ENCODE data around the gene NDUFS2.

NDUFS2 gene

GRCh38 chr1:161201836-161202712 lies at the start of gene NDUFS2:
NDUFS2 (plus strand) TSS chr1:161202367; CDS start chr1:161202386, 19 bp downstream.
- in situ Hi-C loops (cut with MboI; ENCODE audit: low sequenced_read_pairs): no loop called here
- peaks cover 26% of the 10 kb centered on the region for H3K4me1 ChIP-seq
- peak; percentile 98 to 99 for DNase-seq (ENCODE audit: low spot score in 2 of 2)

DNA sequence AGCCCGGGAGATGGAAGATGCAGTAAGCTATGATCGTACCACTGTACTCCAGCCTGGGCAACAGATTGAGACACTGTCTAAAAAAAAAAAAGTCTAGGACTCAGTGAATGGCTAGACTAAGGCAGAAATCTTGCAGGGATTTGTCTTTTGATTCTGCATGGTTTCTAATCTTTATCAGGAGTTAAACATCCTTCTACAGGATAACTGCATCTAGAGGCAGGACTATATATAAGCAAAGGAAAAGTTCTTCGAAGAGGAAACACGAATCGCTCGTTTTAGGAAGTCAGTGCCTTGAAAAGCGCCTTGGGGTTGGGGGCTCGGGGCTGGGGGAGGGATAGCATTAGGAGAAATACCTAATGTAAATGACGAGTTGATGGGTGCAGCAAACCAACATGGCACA lies 49.0 kb upstream of the NDUFS2 start:
- in situ Hi-C loops (cut with MboI; ENCODE audit: low sequenced_read_pairs): no loop called here
- Histone ChIP-seq H3K4me1 (0 out of 2 replicates have a peak, but pooled peaks cover 4% of the 10 kb centered on the region), H3K4me3 (peak overlapping the region; percentile 81), H3K9me3 (no peaks in the 10 kb centered on the region), H3K36me3 (replicated peaks) (0 out of 2 replicates have a peak, but pooled peaks cover 2% of the 10 kb centered on the region), H3K27me3 (ENCODE audit: low read depth) (no peaks in the 10 kb centered on the region)
- no peak for DNase-seq (ENCODE audit: low spot score in 2 of 2)

More at GRCh38 chr1:161201836-161202712, at the start of gene NDUFS2:
- Histone ChIP-seq H3K9me3 (no peaks in the 10 kb centered on the region), H3K36me3 (replicated peaks) (peaks cover 27% of the 10 kb centered on the region), H3K27me3 (ENCODE audit: low read depth) (no peaks in the 10 kb centered on the region), H3K4me3 (peak within 1 kb of the TSS; percentile 63)

DNA sequence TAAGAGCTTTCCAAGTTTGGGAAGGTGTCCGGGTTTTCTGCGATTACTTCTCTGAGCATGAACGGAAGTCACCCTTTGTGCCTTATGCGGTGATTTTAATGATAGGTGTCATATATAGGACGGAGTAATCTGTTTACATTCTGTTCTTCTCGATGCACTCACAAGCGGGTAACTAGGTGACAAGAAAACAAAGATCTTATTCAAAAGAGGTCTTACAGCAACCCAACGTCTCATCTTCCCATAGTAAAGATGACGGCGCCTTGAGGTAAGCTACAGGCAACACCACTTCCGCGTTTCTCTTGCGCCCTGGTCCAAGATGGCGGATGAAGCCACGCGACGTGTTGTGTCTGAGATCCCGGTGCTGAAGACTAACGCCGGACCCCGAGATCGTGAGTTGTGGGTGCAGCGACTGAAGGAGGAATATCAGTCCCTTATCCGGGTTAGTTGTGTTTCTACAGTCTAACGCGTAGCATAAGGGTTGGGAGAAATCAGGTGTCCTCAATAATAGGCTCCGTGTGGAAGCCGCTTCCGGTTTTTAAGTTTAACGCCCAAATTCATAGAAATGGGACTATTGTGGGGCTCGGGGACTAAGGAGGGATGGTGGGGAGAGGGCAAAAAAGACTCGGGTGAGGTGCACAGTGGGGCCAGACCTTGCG lies 48.4 kb upstream of the NDUFS2 start, which contains the start of gene UFC1:
Gene UFC1 (plus strand): TSS at position 297 of the 656 bp plus-strand sequence. CDS start 20 bp downstream, at position 317.
- Histone ChIP-seq H3K27me3 (ENCODE audit: low read depth) (no peaks in the 10 kb centered on the region), H3K4me1 (peaks cover 5% of the 10 kb centered on the region), H3K4me3 (peak within 1 kb of the TSS; percentile 81), H3K9me3 (no peaks in the 10 kb centered on the region), H3K36me3 (replicated peaks) (0 out of 2 replicates have a peak, but pooled peaks cover 5% of the 10 kb centered on the region)
- DNase-seq (ENCODE audit: low spot score in 2 of 2): peak; percentile 88 to 92
- in situ Hi-C loops (cut with MboI; ENCODE audit: low sequenced_read_pairs): no loop called here

GRCh38 chr1:161157867-161158266 lies 44.3 kb upstream of the NDUFS2 start:
- peaks cover 17% of the 10 kb centered on the region for H3K36me3 ChIP-seq (replicated peaks)
- no peak for DNase-seq (ENCODE audit: low spot score in 2 of 2)

GRCh38 chr1:161158316-161159010 lies 43.7 kb upstream of the NDUFS2 start:
- no peaks in the 10 kb centered on the region; the same call in 1 of the 2 replicates for H3K9me3 ChIP-seq
- DNase-seq (ENCODE audit: low spot score in 2 of 2): no peak
- H3K36me3 ChIP-seq (replicated peaks): peaks cover 17% of the 10 kb centered on the region
- H3K4me3 ChIP-seq: peak overlapping the region; percentile 96
- H3K4me1 ChIP-seq: peaks cover 12% of the 10 kb centered on the region
- no peaks in the 10 kb centered on the region for H3K27me3 ChIP-seq (ENCODE audit: low read depth)
- in situ Hi-C loops (cut with MboI; ENCODE audit: low sequenced_read_pairs): no loop called here

More at GRCh38 chr1:161157867-161158266, 44.3 kb upstream of the NDUFS2 start:
- no peak overlapping the region for H3K4me3 ChIP-seq
- in situ Hi-C loops (cut with MboI; ENCODE audit: low sequenced_read_pairs): no loop called here
- H3K4me1 ChIP-seq: peaks cover 12% of the 10 kb centered on the region
- no peaks in the 10 kb centered on the region for H3K27me3 ChIP-seq (ENCODE audit: low read depth)
- no peaks in the 10 kb centered on the region; the same call in 1 of the 2 replicates for H3K9me3 ChIP-seq

- peak within 1 kb of the TSS; percentile 96 for H3K4me3 ChIP-seq
- H3K36me3 ChIP-seq (replicated peaks): peaks cover 18% of the 10 kb centered on the region
- DNase-seq (ENCODE audit: low spot score in 2 of 2): peak; percentile 89 to 95
- H3K9me3 ChIP-seq: no peaks in the 10 kb centered on the region; the same call in 1 of the 2 replicates
- peaks cover 12% of the 10 kb centered on the region for H3K4me1 ChIP-seq
- in situ Hi-C loops (cut with MboI; ENCODE audit: low sequenced_read_pairs): no loop called here
- H3K27me3 ChIP-seq (ENCODE audit: low read depth): no peaks in the 10 kb centered on the region
These were observed 42.9 kb upstream of the NDUFS2 start, which contains the start of gene USP21 for GRCh38 chr1:161159087-161159912. USP21 (plus strand) TSS chr1:161159500; CDS start chr1:161160641, 1,141 bp downstream.

- in situ Hi-C loops (cut with MboI; ENCODE audit: low sequenced_read_pairs): no loop called here
- Histone ChIP-seq H3K4me1 (peaks cover 8% of the 10 kb centered on the region), H3K9me3 (no peaks in the 10 kb centered on the region; the same call in 1 of the 2 replicates), H3K36me3 (replicated peaks) (peaks cover 24% of the 10 kb centered on the region), H3K27me3 (ENCODE audit: low read depth) (no peaks in the 10 kb centered on the region), H3K4me3 (peak overlapping the region; percentile 96)
- DNase-seq (ENCODE audit: low spot score in 2 of 2): no peak
These were observed 42.3 kb upstream of the NDUFS2 start for GRCh38 chr1:161159913-161160243.

DNA sequence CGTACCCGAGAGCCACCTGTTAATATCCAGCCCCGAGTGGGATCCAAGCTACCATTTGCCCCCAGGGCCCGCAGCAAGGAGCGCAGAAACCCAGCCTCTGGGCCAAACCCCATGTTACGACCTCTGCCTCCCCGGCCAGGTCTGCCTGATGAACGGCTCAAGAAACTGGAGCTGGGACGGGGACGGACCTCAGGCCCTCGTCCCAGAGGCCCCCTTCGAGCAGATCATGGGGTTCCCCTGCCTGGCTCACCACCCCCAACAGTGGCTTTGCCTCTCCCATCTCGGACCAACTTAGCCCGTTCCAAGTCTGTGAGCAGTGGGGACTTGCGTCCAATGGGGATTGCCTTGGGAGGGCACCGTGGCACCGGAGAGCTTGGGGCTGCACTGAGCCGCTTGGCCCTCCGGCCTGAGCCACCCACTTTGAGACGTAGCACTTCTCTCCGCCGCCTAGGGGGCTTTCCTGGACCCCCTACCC lies 41.5 kb upstream of the NDUFS2 start:
- no peak for DNase-seq (ENCODE audit: low spot score in 2 of 2)
- H3K27me3 ChIP-seq (ENCODE audit: low read depth): no peaks in the 10 kb centered on the region
- peaks cover 25% of the 10 kb centered on the region for H3K36me3 ChIP-seq (replicated peaks)
- no peaks in the 10 kb centered on the region; the same call in 1 of the 2 replicates for H3K9me3 ChIP-seq
- in situ Hi-C loops (cut with MboI; ENCODE audit: low sequenced_read_pairs): no loop called here
- H3K4me3 ChIP-seq: no peak overlapping the region
- peaks cover 11% of the 10 kb centered on the region for H3K4me1 ChIP-seq

- DNase-seq (ENCODE audit: low spot score in 2 of 2): no peak
- Histone ChIP-seq H3K4me3 (no peak overlapping the region), H3K36me3 (replicated peaks) (peaks cover 25% of the 10 kb centered on the region), H3K4me1 (peaks cover 11% of the 10 kb centered on the region), H3K27me3 (ENCODE audit: low read depth) (no peaks in the 10 kb centered on the region), H3K9me3 (no peaks in the 10 kb centered on the region; the same call in 1 of the 2 replicates)
- in situ Hi-C loops (cut with MboI; ENCODE audit: low sequenced_read_pairs): no loop called here
These were observed 40.5 kb upstream of the NDUFS2 start for GRCh38 chr1:161161652-161162051.

DNA sequence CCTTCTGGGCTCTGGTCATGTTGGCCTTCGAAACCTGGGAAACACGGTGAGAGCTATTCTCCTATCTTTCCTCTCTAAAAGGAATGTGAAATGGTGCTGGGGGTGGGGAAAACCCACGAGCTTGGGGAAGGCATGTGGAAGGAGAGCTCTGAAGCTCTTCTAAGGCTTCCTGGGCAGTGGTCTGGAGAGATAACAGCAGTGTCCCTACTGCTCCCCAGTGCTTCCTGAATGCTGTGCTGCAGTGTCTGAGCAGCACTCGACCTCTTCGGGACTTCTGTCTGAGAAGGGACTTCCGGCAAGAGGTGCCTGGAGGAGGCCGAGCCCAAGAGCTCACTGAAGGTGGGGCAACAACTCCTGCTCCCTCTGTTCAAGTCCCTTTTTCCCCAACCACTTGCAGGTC lies 40.1 kb upstream of the NDUFS2 start:
- in situ Hi-C loops (cut with MboI; ENCODE audit: low sequenced_read_pairs): no loop called here
- Histone ChIP-seq H3K9me3 (no peaks in the 10 kb centered on the region; the same call in 1 of the 2 replicates), H3K4me3 (no peak overlapping the region), H3K4me1 (peaks cover 13% of the 10 kb centered on the region), H3K36me3 (replicated peaks) (peaks cover 25% of the 10 kb centered on the region), H3K27me3 (ENCODE audit: low read depth) (no peaks in the 10 kb centered on the region)
- no peak for DNase-seq (ENCODE audit: low spot score in 2 of 2)

- Histone ChIP-seq H3K36me3 (replicated peaks) (peaks cover 26% of the 10 kb centered on the region), H3K4me3 (no peak overlapping the region), H3K27me3 (ENCODE audit: low read depth) (no peaks in the 10 kb centered on the region), H3K4me1 (peaks cover 15% of the 10 kb centered on the region), H3K9me3 (no peaks in the 10 kb centered on the region; the same call in 1 of the 2 replicates)
- in situ Hi-C loops (cut with MboI; ENCODE audit: low sequenced_read_pairs): no loop called here
- no peak for DNase-seq (ENCODE audit: low spot score in 2 of 2)
These were observed 39.4 kb upstream of the NDUFS2 start for GRCh38 chr1:161162806-161163205.

DNA sequence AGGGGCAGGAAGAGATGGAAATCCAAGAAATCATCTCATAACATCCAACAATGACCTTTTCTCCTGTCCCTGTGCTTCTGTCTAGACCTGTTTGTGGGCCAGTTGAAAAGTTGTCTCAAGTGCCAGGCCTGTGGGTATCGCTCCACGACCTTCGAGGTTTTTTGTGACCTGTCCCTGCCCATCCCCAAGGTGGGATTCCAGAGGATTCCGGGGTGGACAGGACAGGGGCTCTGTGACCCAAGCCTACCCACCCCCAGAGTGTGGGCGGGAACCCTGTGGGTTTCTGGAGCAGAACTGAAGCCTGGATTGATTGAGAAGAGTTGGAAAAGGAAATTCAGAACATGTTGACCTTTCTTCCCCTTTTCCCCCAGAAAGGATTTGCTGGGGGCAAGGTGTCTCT lies 38.4 kb upstream of the NDUFS2 start:
- Histone ChIP-seq H3K9me3 (no peaks in the 10 kb centered on the region; the same call in 1 of the 2 replicates), H3K27me3 (ENCODE audit: low read depth) (no peaks in the 10 kb centered on the region), H3K4me1 (peaks cover 14% of the 10 kb centered on the region), H3K4me3 (no peak overlapping the region), H3K36me3 (replicated peaks) (peaks cover 24% of the 10 kb centered on the region)
- no peak for DNase-seq (ENCODE audit: low spot score in 2 of 2)
- in situ Hi-C loops (cut with MboI; ENCODE audit: low sequenced_read_pairs): no loop called here

Data from HAP-1 (cell line).